Stimulated activated CD8-positive, alpha-beta memory T cell treated with anti-CD3 and anti-CD28 coated beads, Interleukin-2, amount 100 ng/mL, for 1 hour (primary cell): ENCODE results near the gene MFN2.

ENCODE experiments used
- DNase-seq, 2 donors: peaks; one replicate each; pipeline ENCODE4 v3.0.0-alpha.2; 2020; ENCODE audit warnings: low read depth in 2 of 2

The MFN2 gene

GRCh38 chr1:12049616-12050015 lies 69.4 kb downstream of the MFN2 start:
- DNase-seq: no peak

- no peak for DNase-seq
Measured at GRCh38 chr1:12051361-12051760, 71.1 kb downstream of the MFN2 start.

GRCh38 chr1:12052008-12052573 lies 71.8 kb downstream of the MFN2 start:
- no peak for DNase-seq

- no peak for DNase-seq
Measured at GRCh38 chr1:12052997-12053686, 72.9 kb downstream of the MFN2 start.

- no peak for DNase-seq
Measured at GRCh38 chr1:12053752-12054548, 73.7 kb downstream of the MFN2 start.

GRCh38 chr1:12055259-12055658 lies 75.0 kb downstream of the MFN2 start:
- no peak for DNase-seq

GRCh38 chr1:12056331-12056841 lies 76.1 kb downstream of the MFN2 start:
- DNase-seq: no peak

GRCh38 chr1:12057382-12057781 lies 77.1 kb downstream of the MFN2 start:
- no peak for DNase-seq

- no peak for DNase-seq
Measured at GRCh38 chr1:12057940-12058687, 77.9 kb downstream of the MFN2 start.

- DNase-seq: no peak
Measured at GRCh38 chr1:12059226-12059625, 79.0 kb downstream of the MFN2 start.

GRCh38 chr1:12059722-12060464 lies 79.6 kb downstream of the MFN2 start:
- no peak for DNase-seq

- DNase-seq: no peak
Measured at GRCh38 chr1:12060500-12060899, 80.3 kb downstream of the MFN2 start.
